IMR-90 (cell line): ENCODE data around the gene CUL1. TPM values are rescaled to one million over a fixed set of nuclear protein-coding genes. Genes with fewer than 3 reads are reported as not detected.

Experiments
- ATAC-seq: fragments of 200-7000 bp; cut with Tn5 transposase; 2 replicates; pipeline ENCODE4 v1.9.1; 2020; ENCODE audit warnings: low read depth, mild to moderate bottlenecking, moderate library complexity
- BruUV-seq: library from RNA; stranded (reverse); fragments of 400-500 nt; replicated peaks from 2 replicates; lab custom pipeline; 2021; lab: Mats Ljungman, UMichigan
- CTCF ChIA-PET: fragments of 300-600 bp; formaldehyde crosslinking; extraction: SDS; loops from one replicate; lab custom pipeline; 2021; ENCODE audit warnings: antibody characterized with exemption; lab: Yijun Ruan, JAX
- POLR2A ChIA-PET: fragments of 300-600 bp; sonication (Branson Sonifier 250); formaldehyde crosslinking; loops from one replicate; lab custom pipeline; 2022; ENCODE audit warnings: antibody characterized with exemption; ENCODE audit not compliant: unreplicated experiment; lab: Charles Lee
- DNase-seq: peaks from one replicate; pipeline ENCODE4 v3.0.0; 2013
- H2AFZ ChIP-seq: replicated peaks from 2 replicates; pipeline ENCODE3; 2013; ENCODE audit warnings: low read length, mild to moderate bottlenecking; ENCODE audit not compliant: poor library complexity
- H2AK5ac ChIP-seq: 2 replicates; pipeline ENCODE4 v1.6.1; 2013; ENCODE audit warnings: low read depth, low read length, inconsistent platforms
- H2AK9ac ChIP-seq: replicated peaks from 2 replicates; pipeline ENCODE3; 2013; ENCODE audit warnings: mild to moderate bottlenecking, low read depth, low read length, moderate library complexity; ENCODE audit not compliant: poor library complexity
- H2BK120ac ChIP-seq: 2 replicates; pipeline ENCODE4 v1.6.1; 2013; ENCODE audit warnings: low read depth, low read length, inconsistent platforms
- H2BK15ac ChIP-seq: 3 replicates; pipeline ENCODE4 v1.6.1; 2013; ENCODE audit warnings: low read depth, low read length, inconsistent platforms
- H2BK20ac ChIP-seq: 2 replicates; pipeline ENCODE4 v1.6.1; 2013; ENCODE audit warnings: low read depth, mild to moderate bottlenecking, inconsistent platforms, low read length, moderate library complexity
- H2BK5ac ChIP-seq: 2 replicates; pipeline ENCODE4 v1.6.1; 2013; ENCODE audit warnings: mild to moderate bottlenecking, low read depth, low read length, inconsistent platforms; ENCODE audit not compliant: poor library complexity, severe bottlenecking
- H3K14ac ChIP-seq: replicated peaks from 2 replicates; pipeline ENCODE4 v1.6.1; 2013; ENCODE audit warnings: low read depth, low read length, inconsistent platforms
- H3K18ac ChIP-seq: 2 replicates; pipeline ENCODE4 v1.6.1; 2013; ENCODE audit warnings: low read depth, low read length, control low read depth
- H3K23ac ChIP-seq: 2 replicates; pipeline ENCODE4 v1.6.1; 2013; ENCODE audit warnings: low read depth, low read length, inconsistent platforms
- H3K27ac ChIP-seq: 2 replicates; pipeline ENCODE4 v1.5.1; 2013; ENCODE audit warnings: mild to moderate bottlenecking, control low read depth, low read length; ENCODE audit not compliant: insufficient read depth
- H3K27me3 ChIP-seq: 2 replicates; pipeline ENCODE4 v1.6.1; 2013; ENCODE audit warnings: low read length; ENCODE audit not compliant: control insufficient read depth, insufficient read depth
- H3K36me3 ChIP-seq: 2 replicates; pipeline ENCODE4 v1.6.1; 2013; ENCODE audit warnings: low read length, mixed read lengths; ENCODE audit not compliant: control insufficient read depth, insufficient read depth
- H3K4ac ChIP-seq: 2 replicates; pipeline ENCODE4 v1.6.1; 2013; ENCODE audit warnings: low read depth, low read length, inconsistent platforms
- H3K4me1 ChIP-seq: 2 replicates; pipeline ENCODE4 v1.6.1; 2013; ENCODE audit warnings: low read length, mixed read lengths; ENCODE audit not compliant: control insufficient read depth, insufficient read depth
- H3K4me2 ChIP-seq: 2 replicates; pipeline ENCODE4 v1.6.1; 2013; ENCODE audit warnings: low read depth, mild to moderate bottlenecking, control low read depth, low read length, moderate library complexity
- H3K4me3 ChIP-seq: 2 replicates; pipeline ENCODE4 v1.5.1; 2013; ENCODE audit warnings: low read depth, mild to moderate bottlenecking, control low read depth, low read length, moderate library complexity; ENCODE audit not compliant: insufficient read depth
- H3K56ac ChIP-seq: 2 replicates; pipeline ENCODE4 v1.6.1; 2013; ENCODE audit warnings: low read length, inconsistent platforms; ENCODE audit not compliant: insufficient read depth; ENCODE audit errors: extremely low read depth
- H3K79me1 ChIP-seq, 2 experiments: 2 replicates each; pipeline ENCODE4 v1.6.1; 2013; ENCODE audit warnings: low read length in 2 of 2, inconsistent platforms in 1 of 2, low read depth in 1 of 2
- H3K9ac ChIP-seq: 2 replicates; pipeline ENCODE4 v1.6.1; 2013; ENCODE audit warnings: low read depth, low read length, control low read depth
- H3K9me1 ChIP-seq: 2 replicates; pipeline ENCODE4 v1.6.1; 2013; ENCODE audit warnings: low read length, inconsistent platforms; ENCODE audit not compliant: insufficient read depth
- H3K9me3 ChIP-seq: 2 replicates; pipeline ENCODE4 v1.6.1; 2013; ENCODE audit warnings: low read length; ENCODE audit not compliant: control insufficient read depth, insufficient read depth
- H4K20me1 ChIP-seq: 2 replicates; pipeline ENCODE4 v1.6.1; 2013; ENCODE audit warnings: low read length, inconsistent platforms; ENCODE audit not compliant: insufficient read depth
- H4K5ac ChIP-seq: 2 replicates; pipeline ENCODE4 v1.6.1; 2013; ENCODE audit warnings: mild to moderate bottlenecking, low read depth, low read length, control low read depth
- H4K8ac ChIP-seq, 2 experiments: 2 replicates each; pipeline ENCODE4 v1.6.1; 2013; ENCODE audit warnings: low read depth in 2 of 2, low read length in 2 of 2, control low read depth in 1 of 2, inconsistent platforms in 1 of 2
- H4K91ac ChIP-seq: 2 replicates; pipeline ENCODE4 v1.6.1; 2013; ENCODE audit warnings: low read depth, low read length, inconsistent platforms; ENCODE audit not compliant: insufficient read depth
- BHLHE40 ChIP-seq: fragments of 150-350 bp; IDR thresholded peaks from 2 replicates; pipeline ENCODE4 v1.6.1; 2016; ENCODE audit warnings: mild to moderate bottlenecking, low read depth, low read length
- CHD1 ChIP-seq: IDR thresholded peaks from 2 replicates; pipeline ENCODE4 v1.6.1; 2012; ENCODE audit warnings: low read depth, low read length, improper control_type of control experiment
- MAFK ChIP-seq: IDR thresholded peaks from 2 replicates; pipeline ENCODE4 v1.6.1; 2012; ENCODE audit warnings: low read depth, low read length, improper control_type of control experiment
- MXI1 ChIP-seq: IDR thresholded peaks from 2 replicates; pipeline ENCODE4 v1.6.1; 2012; ENCODE audit warnings: low read depth, mild to moderate bottlenecking, low read length, moderate library complexity, borderline replicate concordance
- POLR2A ChIP-seq: IDR thresholded peaks from 2 replicates; pipeline ENCODE4 v1.6.1; 2012; ENCODE audit warnings: mild to moderate bottlenecking, low read depth, low read length
- RAD21 ChIP-seq: IDR thresholded peaks from 2 replicates; pipeline ENCODE4 v1.6.1; 2012; ENCODE audit warnings: low read length, improper control_type of control experiment
- RCOR1 ChIP-seq: IDR thresholded peaks from 2 replicates; pipeline ENCODE4 v1.6.1; 2012; ENCODE audit warnings: mild to moderate bottlenecking, low read length, improper control_type of control experiment; ENCODE audit not compliant: insufficient replicate concordance
- RFX5 ChIP-seq: IDR thresholded peaks from 2 replicates; pipeline ENCODE4 v1.8.0; 2012; ENCODE audit warnings: low read depth, mild to moderate bottlenecking, low read length, moderate library complexity
- WGBS, 2 experiments: methylation state at CpG; one replicate each; pipeline versions ENCODE4 v1.1.5 to v1.1.7; 2013; ENCODE audit warnings: missing lambda C conversion rate in 2 of 2; ENCODE audit not compliant: insufficient read length in 1 of 2; ENCODE audit errors: extremely low coverage in 2 of 2; 5-methylcytosine and 5-hydroxymethylcytosine counted together
- dilution Hi-C: fragments of 300-500 bp; cut with HindIII; formaldehyde crosslinking; loops from one replicate; pipeline ENCODE4 v1.14.3; 2018; ENCODE audit warnings: low sequenced_read_pairs; ENCODE audit not compliant: unreplicated experiment
- in situ Hi-C: fragments of 300-500 bp; cut with MboI; formaldehyde crosslinking; loops from 3 replicates; pipeline ENCODE4 v1.14.3; 2019; ENCODE audit warnings: low sequenced_read_pairs, inconsistent platforms, mixed read lengths
- intact Hi-C: fragments of 100-400 bp; cut with micrococcal nuclease; formaldehyde crosslinking; loops from 2 replicates; pipeline ENCODE4 v1.10.0; 2022
- polyA plus RNA-seq, 3 experiments: library from polyadenylated mRNA; depleted of rRNA; stranded (reverse); fragments of >200 nt; gene quantifications; 2 replicates each; pipeline ENCODE4 v1.2.3, GENCODE V29; 2012; ENCODE audit warnings: low replicate concordance in 1 of 3
- total RNA-seq: library from RNA; depleted of rRNA; stranded (reverse); fragments of >200 nt; gene quantifications from 2 replicates; pipeline ENCODE4 v1.2.3, GENCODE V29; 2012
- TF ChIP-seq, protein P1 (sequence below): conservative IDR thresholded peaks from 2 replicates; pipeline ENCODE4 v1.5.1; 2012; ENCODE audit warnings: mild to moderate bottlenecking, low read depth, low read length, improper control_type of control experiment

Gene CUL1
- total and polyA plus RNA-seq, 2 of the 4 experiments (the other 2 are of a cell fraction) = 44.0 to 46.2 TPM

DNA sequence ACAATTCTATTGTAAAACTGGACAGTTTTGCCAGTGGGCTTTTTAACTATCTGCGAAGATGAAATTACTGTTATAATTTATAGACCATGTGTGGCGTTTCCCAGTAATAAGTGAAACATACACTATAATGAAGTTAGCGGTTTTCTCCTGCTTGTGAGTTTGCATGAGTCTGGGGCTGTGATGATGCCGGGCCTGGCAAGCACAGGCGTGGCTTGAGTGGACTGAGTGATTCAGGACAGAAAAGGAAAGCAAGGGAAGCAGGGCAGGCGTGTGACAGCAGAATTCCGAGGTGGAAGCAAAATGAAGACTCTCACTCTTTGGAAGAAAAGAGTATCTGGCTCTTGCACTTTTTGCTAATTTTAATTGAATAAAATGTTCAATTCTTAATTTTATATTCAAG is 90.5 kb downstream of the CUL1 start:
- BruUV-seq = no TSS peak
- H3K36me3 ChIP-seq = peaks cover 47% of the 10 kb centered on the region

More for the DNA sequence above, 90.5 kb downstream of the CUL1 start:
- in situ Hi-C loops = no loop called here
- H4K8ac ChIP-seq = no peak overlapping the region
- intact Hi-C loops = no loop called here
- H2BK20ac ChIP-seq = no peak overlapping the region
- H4K91ac ChIP-seq = no peak overlapping the region
- no peak overlapping the region for H3K23ac ChIP-seq
- no peaks in the 10 kb centered on the region for H3K9me1 ChIP-seq
- H3K9me3 ChIP-seq = no peaks in the 10 kb centered on the region
- H3K79me1 ChIP-seq = peaks cover 3 to 9% of the 10 kb centered on the region in 2 experiments; a peak in 3 of 4 replicates
- no peak overlapping the region for H3K56ac ChIP-seq
- H3K4me2 ChIP-seq = no peak overlapping the region
- dilution Hi-C loops = no loop called here
- TF ChIP-seq RFX5 (no peak), MAFK (no peak), POLR2A (no peak), MXI1 (no peak), BHLHE40 (no peak), RCOR1 (no peak), RAD21 (no peak), CHD1 (no peak)
- TF ChIP-seq, protein P1, sequence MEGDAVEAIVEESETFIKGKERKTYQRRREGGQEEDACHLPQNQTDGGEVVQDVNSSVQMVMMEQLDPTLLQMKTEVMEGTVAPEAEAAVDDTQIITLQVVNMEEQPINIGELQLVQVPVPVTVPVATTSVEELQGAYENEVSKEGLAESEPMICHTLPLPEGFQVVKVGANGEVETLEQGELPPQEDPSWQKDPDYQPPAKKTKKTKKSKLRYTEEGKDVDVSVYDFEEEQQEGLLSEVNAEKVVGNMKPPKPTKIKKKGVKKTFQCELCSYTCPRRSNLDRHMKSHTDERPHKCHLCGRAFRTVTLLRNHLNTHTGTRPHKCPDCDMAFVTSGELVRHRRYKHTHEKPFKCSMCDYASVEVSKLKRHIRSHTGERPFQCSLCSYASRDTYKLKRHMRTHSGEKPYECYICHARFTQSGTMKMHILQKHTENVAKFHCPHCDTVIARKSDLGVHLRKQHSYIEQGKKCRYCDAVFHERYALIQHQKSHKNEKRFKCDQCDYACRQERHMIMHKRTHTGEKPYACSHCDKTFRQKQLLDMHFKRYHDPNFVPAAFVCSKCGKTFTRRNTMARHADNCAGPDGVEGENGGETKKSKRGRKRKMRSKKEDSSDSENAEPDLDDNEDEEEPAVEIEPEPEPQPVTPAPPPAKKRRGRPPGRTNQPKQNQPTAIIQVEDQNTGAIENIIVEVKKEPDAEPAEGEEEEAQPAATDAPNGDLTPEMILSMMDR = no peak
- no peak overlapping the region for H3K14ac ChIP-seq
- no peak for DNase-seq
- no peaks in the 10 kb centered on the region for H3K4me1 ChIP-seq
- no peak overlapping the region for H3K18ac ChIP-seq
- no peak overlapping the region for H2AK5ac ChIP-seq
- ChIA-PET POLR2A (no interaction called here), CTCF (no interaction called here)
- no peaks in the 10 kb centered on the region for H4K20me1 ChIP-seq
- H2BK15ac ChIP-seq = no peak overlapping the region
- no CpG with 5 or more reads among the region's 7 CpGs for WGBS, 2 experiments
- H2AFZ ChIP-seq = no peak overlapping the region
- no peak overlapping the region for H2AK9ac ChIP-seq
- no peak overlapping the region for H3K9ac ChIP-seq
- no peak overlapping the region for H3K4me3 ChIP-seq
- no peak overlapping the region for H2BK5ac ChIP-seq
- no peak overlapping the region for H3K27ac ChIP-seq
- no peak overlapping the region for H4K5ac ChIP-seq
- H3K4ac ChIP-seq = no peak overlapping the region
- H2BK120ac ChIP-seq = no peak overlapping the region
- H3K27me3 ChIP-seq = no peaks in the 10 kb centered on the region
- no peak for ATAC-seq
